Neuron (in vitro differentiated cells): Measurements from ENCODE around the gene RGSL1.

Experiments used
- H2AFZ ChIP-seq: one replicate; pipeline ENCODE4 v1.6.1; 2013; ENCODE audit warnings: low read depth, mild to moderate bottlenecking, inconsistent platforms, low read length, moderate library complexity
- H3K27me3 ChIP-seq: one replicate; pipeline ENCODE4 v1.6.1; 2013; ENCODE audit warnings: low read length; ENCODE audit not compliant: insufficient read depth
- H3K36me3 ChIP-seq: one replicate; pipeline ENCODE4 v1.6.1; 2013; ENCODE audit warnings: low read length; ENCODE audit not compliant: insufficient read depth
- H3K4me1 ChIP-seq: one replicate; pipeline ENCODE4 v1.6.1; 2013; ENCODE audit warnings: low read length; ENCODE audit not compliant: insufficient read depth
- H3K4me3 ChIP-seq: 2 replicates; pipeline ENCODE4 v1.5.1; 2013; ENCODE audit warnings: mild to moderate bottlenecking, low read length, moderate library complexity
- H3K9me3 ChIP-seq: one replicate; pipeline ENCODE4 v1.6.1; 2013; ENCODE audit warnings: low read length

Gene RGSL1

DNA sequence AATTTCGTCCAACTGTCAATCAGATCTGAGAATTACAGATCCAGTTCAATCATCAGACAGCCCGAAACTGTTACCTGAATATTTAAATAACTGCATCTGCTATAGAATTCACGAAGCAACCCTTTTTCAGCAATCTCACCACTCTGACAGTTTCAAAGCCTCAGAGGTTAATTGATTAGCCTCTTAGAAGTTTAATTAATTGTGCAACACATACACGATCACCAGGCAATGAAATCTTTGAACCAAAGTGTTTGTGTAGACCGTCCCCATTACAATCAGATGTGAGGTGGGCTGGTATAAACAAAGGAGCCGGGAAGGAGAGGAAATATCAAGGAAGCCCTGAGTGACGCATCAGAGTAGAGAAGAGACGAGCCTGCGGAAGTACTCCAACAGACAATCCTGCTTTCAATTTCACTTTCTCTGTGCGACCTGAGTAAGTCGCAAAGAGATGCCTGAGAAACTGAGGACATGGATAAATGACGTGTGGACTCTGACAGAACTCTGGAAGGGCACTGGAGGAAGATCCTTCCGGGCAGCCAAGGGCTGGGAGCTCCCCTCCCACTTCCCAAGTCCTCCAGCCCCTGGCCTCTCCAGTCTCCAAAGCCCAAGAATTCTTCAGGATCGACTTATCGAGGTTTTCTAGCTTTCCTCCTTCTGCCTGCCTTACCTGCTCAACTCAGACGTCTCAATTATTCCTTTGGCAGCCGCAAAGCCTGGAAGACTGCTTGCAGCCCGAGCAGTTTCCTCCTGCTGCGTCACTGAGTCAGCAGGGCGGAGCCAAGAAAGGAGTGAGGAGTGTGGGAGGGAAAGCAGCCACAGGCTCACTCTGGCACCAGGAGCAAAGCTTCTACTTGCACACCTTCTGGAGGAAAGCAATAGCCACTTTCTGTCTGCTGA, 138.8 kb downstream of the RGSL1 start, which contains the start of gene RNASEL:
Gene RNASEL (minus strand): TSS at position 757 of the 897 bp plus-strand sequence. CDS start 2,450 bp downstream, outside the sequence.
- Histone ChIP-seq H3K27me3 (peaks cover 3% of the 10 kb centered on the region), H3K4me1 (peaks cover 3% of the 10 kb centered on the region), H2AFZ (peak within 1 kb of the TSS; percentile 59), H3K36me3 (no peaks in the 10 kb centered on the region), H3K9me3 (no peaks in the 10 kb centered on the region), H3K4me3 (peak within 1 kb of the TSS; percentile 53)

DNA sequence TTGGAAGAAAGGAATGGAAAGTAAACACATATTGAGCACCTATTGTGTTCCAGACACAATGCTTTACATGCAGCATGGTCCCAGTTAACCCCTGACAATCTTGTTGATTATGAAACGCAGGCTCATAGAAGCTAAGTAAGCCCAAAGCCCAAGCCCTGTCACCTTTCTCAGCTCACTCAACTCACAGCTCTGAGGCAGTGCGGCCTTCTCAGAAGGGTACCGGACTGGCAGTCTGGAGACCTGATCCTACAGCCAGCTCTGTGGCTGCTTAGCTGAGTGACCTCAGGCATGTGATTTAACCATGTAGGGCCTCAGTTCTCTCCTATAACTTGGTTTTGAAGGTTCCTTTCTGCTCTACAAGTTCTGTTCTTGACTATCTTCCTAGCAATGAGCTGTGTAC, 139.6 kb downstream of the RGSL1 start:
- Histone ChIP-seq H3K4me3 (peak overlapping the region; percentile 53), H3K36me3 (no peaks in the 10 kb centered on the region), H2AFZ (peak overlapping the region; percentile 59), H3K27me3 (peaks cover 3% of the 10 kb centered on the region), H3K9me3 (no peaks in the 10 kb centered on the region), H3K4me1 (peaks cover 3% of the 10 kb centered on the region)

DNA sequence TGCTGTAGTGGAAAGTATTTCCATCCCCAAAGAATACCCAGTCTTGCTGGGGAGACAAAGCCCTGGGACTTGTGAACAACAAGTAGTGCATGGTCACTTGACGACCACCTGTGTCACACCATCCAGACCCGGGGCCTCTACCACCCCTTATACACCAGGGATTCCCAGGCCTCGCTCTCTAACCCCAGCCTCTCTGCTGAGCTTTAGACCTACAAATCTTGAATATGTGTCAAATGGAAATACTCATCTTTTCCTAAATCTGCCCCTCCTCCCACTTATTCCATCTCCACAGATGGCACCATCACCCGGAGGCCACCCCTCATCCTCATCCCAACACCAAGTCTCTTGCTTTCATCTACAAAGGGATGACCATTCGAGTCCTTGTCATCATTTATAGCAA, 140.0 kb downstream of the RGSL1 start:
- no peaks in the 10 kb centered on the region for H3K36me3 ChIP-seq
- peaks cover 3% of the 10 kb centered on the region for H3K27me3 ChIP-seq
- no peaks in the 10 kb centered on the region for H3K9me3 ChIP-seq
- peaks cover 3% of the 10 kb centered on the region for H3K4me1 ChIP-seq
- H3K4me3 ChIP-seq, result no peak overlapping the region
- no peak overlapping the region for H2AFZ ChIP-seq

DNA sequence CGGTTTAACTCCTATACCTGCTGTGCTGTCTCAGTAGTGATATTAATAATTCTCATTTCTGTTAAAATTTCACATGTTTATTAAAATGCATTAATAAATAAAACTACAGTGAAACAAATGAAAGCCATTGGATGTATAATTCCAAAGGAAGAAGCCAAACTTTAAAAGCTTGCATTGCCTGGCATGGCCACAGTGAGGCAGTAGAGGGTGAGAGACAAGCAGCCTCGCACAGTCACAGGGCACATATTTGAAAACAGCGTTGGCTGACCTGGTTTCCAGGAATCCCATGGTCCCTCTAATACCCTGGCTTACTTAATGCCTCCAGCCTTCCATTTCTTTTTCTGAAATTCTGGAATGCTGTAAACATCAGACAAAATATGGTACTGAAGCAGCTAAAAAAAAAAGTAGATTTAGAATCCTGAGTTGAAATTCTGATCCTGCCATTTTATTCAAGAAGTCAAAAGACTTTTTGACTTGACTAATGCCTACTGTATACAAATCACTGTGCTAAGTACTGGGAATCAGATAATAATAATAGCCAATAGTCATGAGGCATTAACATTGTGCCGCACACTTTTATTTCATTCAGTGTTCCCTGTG, 145.8 kb downstream of the RGSL1 start:
- H3K36me3 ChIP-seq, result no peaks in the 10 kb centered on the region
- H3K27me3 ChIP-seq, result peaks cover 6% of the 10 kb centered on the region
- no peaks in the 10 kb centered on the region for H3K4me1 ChIP-seq
- no peak overlapping the region for H2AFZ ChIP-seq
- no peaks in the 10 kb centered on the region for H3K9me3 ChIP-seq
- H3K4me3 ChIP-seq, result no peak overlapping the region

DNA sequence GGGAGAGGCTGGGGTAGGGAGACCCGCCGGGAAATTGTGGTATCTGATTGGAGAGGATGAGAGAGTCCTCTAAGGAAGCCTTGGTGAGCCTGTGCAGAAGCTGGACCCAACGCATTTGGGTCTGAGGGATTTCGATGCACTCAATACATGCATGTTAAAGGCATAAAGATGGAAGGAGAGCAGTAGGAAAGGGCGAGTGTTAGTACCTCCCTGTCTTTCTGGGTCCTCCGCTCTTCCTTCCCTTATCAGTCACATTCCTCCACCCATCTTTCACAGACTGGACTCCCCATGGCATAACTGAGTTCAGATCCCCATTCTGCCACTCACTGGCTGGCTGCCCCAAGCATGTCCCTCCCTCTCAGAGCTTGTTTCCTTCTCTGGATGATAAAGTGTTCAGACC, 147.0 kb downstream of the RGSL1 start:
- H2AFZ ChIP-seq, result no peak overlapping the region
- peaks cover 5% of the 10 kb centered on the region for H3K4me1 ChIP-seq
- no peaks in the 10 kb centered on the region for H3K9me3 ChIP-seq
- H3K4me3 ChIP-seq, result no peak overlapping the region
- no peaks in the 10 kb centered on the region for H3K36me3 ChIP-seq
- peaks cover 6% of the 10 kb centered on the region for H3K27me3 ChIP-seq

DNA sequence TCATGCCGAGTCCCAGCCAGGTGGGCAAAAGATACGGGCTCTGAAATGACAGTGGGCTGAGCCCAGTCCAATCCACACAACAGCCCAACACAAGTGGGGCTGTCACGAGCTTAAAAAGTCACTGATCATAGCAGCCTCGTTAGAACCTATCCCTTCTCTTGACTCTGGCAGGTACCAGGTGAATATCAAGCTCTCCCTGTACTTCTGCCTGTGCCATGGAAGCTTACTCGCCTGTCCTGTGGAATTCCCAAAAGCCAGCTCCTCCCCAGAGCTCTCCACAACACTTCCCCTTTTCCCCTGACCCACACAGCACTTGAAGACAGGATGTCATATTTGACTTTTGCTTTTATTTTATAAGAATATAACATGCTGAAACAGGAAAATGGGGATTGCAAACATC, 148.3 kb downstream of the RGSL1 start:
- H2AFZ ChIP-seq, result no peak overlapping the region
- no peaks in the 10 kb centered on the region for H3K9me3 ChIP-seq
- H3K4me1 ChIP-seq, result peaks cover 5% of the 10 kb centered on the region
- H3K4me3 ChIP-seq, result no peak overlapping the region
- H3K27me3 ChIP-seq, result peaks cover 6% of the 10 kb centered on the region
- H3K36me3 ChIP-seq, result no peaks in the 10 kb centered on the region

DNA sequence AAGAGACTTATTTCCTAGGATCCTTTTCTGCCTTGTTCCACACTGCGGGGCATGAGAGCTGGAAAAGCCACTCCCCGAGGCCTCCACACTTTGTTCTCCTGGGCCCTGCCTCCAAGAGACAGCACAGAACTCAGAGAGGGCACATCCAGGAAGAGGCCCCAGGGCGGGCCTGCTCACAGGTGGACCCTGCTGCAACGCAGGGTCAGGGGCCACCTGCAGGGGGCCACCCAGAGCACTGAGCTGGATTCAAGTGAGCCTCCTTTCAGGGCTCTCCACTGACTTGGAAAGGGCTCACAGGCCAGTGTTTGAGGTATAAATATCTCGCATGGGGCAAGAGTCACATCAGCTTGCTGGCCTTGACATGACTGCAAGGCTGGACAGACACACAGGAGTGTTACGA, 149.4 kb downstream of the RGSL1 start:
- Histone ChIP-seq H3K4me3 (no peak overlapping the region), H3K36me3 (no peaks in the 10 kb centered on the region), H3K4me1 (peaks cover 5% of the 10 kb centered on the region), H3K27me3 (peaks cover 4% of the 10 kb centered on the region), H2AFZ (no peak overlapping the region), H3K9me3 (no peaks in the 10 kb centered on the region)

DNA sequence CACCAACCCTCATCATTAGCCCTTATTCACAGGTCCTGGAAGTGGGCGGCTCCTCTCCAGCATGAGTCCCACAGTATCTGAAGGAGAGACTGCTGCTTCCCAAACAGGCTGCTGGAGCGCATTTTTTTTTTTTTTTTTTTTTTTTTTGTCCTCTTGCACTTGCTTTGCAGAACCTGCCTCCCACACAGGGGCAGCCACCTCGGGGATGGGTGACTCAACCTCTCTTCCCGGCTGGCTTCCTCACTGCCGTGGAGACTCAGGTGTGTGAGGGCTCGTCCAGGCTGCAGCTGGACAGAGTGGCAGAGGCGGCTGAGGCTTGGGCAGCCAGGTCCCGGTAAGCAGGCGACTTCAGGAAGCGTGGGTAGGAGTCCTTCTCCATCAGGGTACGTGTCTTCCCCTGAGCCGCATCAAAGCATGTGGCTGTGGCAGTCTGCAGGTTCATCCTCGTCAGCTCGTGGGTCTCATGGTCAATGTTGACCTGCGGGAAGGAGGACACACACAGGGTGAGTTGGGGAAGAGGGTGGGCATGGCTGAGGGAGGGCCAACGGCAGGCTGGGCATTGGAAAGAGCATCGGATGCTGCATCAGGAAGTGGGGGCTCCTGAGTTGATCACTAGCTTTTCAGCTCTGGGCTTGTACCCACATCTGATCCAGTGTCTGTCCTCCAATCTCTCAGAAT, 150.2 kb downstream of the RGSL1 start:
- Histone ChIP-seq H3K9me3 (no peaks in the 10 kb centered on the region), H2AFZ (no peak overlapping the region), H3K4me3 (no peak overlapping the region), H3K27me3 (peaks cover 4% of the 10 kb centered on the region), H3K36me3 (no peaks in the 10 kb centered on the region), H3K4me1 (peaks cover 5% of the 10 kb centered on the region)

DNA sequence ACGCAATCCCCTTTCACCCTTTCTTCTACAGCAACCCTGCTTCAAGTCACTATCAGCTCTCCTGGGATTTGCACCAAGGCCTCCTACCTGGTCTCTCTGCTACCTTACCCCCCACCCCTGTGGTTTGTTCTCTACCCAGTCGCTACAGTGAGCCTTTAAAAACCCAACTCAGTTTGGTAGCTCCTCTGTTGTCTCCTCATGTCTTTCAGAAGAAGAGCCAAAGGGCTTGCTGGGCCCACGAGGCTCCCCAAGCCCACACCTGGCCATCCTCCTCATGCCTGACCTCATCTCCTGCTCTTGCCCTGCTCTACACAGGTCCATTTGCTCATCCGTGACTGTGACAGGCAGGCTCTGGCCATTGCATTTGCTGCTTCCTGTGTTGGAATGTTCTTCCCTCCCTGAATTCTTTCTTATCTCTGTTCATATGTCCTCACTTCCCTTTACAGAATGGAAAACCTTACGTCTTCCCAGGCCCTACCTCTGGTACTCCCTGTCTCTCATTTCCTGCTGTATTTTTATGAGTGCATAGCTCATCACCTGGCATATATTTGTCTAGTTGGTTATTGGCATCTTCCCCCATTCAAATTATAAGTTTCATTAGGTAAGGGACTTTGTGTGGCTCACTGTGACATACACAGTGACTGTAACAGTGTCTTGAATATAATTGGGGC, 150.9 kb downstream of the RGSL1 start:
- Histone ChIP-seq H3K4me3 (no peak overlapping the region), H2AFZ (no peak overlapping the region), H3K27me3 (peaks cover 4% of the 10 kb centered on the region), H3K4me1 (peaks cover 5% of the 10 kb centered on the region), H3K9me3 (no peaks in the 10 kb centered on the region), H3K36me3 (no peaks in the 10 kb centered on the region)

DNA sequence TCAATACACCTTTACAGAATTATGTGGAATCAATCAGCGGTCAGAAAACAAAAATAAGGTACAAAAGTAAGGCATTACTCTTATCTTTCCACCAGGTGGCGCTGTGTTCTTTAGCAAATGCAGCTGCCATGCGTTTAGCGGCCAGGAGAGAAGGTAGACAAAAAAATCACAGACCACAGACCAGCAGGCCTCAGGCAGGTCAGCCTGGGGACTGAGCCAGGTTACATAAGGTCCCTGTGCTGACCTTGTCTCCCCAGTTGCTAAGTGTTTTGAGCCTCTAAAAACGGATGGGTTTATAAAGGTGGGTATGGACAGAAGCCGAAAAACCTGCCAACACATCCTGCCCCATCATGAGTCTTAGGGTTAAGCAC, 151.5 kb downstream of the RGSL1 start:
- Histone ChIP-seq H3K27me3 (peaks cover 4% of the 10 kb centered on the region), H2AFZ (no peak overlapping the region), H3K36me3 (no peaks in the 10 kb centered on the region), H3K9me3 (no peaks in the 10 kb centered on the region), H3K4me3 (no peak overlapping the region), H3K4me1 (peaks cover 6% of the 10 kb centered on the region)

DNA sequence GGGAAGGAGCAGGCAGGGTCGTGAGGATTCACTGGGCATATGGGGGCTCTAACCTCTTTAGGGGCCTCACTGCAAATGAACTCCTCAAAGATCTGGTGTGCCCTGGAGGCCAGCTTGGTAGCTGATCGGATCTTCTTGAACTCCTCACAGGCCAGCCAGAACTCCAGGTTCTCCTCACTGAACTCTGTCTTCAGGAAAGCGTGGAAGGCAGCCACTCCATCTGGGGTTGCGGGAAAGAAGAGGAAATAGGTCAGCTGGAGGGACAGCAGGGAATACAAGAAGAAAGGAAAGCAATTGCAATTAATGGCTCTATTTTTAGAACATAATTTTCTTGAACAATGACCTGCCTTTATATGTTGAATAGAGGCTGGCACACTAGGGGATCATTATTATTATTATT, 152.0 kb downstream of the RGSL1 start:
- no peak overlapping the region for H3K4me3 ChIP-seq
- peaks cover 11% of the 10 kb centered on the region for H3K4me1 ChIP-seq
- no peaks in the 10 kb centered on the region for H3K9me3 ChIP-seq
- no peak overlapping the region for H2AFZ ChIP-seq
- H3K36me3 ChIP-seq, result no peaks in the 10 kb centered on the region
- peaks cover 2% of the 10 kb centered on the region for H3K27me3 ChIP-seq

DNA sequence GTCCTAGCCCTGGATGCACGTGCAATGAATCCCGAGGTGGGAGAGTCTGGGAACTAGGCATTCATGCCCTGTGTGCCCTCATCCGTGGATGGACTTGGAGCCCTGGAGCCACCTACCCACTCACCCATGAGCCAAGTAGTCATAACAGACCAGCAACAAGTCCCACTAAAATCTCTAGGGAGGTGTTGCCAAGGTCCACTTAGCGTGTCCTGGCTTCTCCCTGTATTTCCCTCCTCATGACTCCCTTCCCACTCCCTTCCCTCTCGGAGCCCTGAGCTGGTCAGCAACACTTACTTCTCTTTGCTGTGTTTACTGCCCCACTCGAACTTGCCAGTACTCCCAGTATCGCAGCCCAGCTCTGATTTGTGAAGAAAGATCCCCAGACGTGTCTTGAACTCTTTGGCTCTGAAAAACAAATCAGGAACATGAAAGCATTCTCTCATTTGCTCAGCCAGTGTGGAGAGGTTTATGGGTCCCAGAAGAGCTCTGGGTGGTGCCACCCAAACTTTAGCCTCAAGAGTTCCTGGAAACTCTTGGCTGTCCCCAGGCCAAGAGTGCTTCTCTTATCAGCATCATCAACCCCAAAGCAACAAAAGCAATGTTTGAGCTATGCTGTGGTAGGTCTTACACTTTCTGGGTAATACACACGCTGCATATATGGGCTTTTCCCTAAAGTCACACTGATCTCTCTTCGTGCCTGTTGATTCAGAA, 153.1 kb downstream of the RGSL1 start:
- Histone ChIP-seq H3K4me1 (peaks cover 18% of the 10 kb centered on the region), H2AFZ (no peak overlapping the region), H3K36me3 (no peaks in the 10 kb centered on the region), H3K9me3 (no peaks in the 10 kb centered on the region), H3K27me3 (no peaks in the 10 kb centered on the region), H3K4me3 (no peak overlapping the region)
